Hematopoietic multipotent progenitor cell (in vitro differentiated cells): ENCODE results near the gene OR2L3. TPM values are rescaled to one million over a fixed set of nuclear protein-coding genes. Genes with fewer than 3 reads are reported as not detected.
"Not testable (repeated sequence)": the region's sequence is repeated elsewhere in the genome, so short reads cannot be mapped to it uniquely, and the experiment has no call there.

Source experiments
- DNase-seq, 3 donors: peaks; one replicate each; pipeline ENCODE4 v3.0.0-alpha.2; 2011 to 2015; ENCODE audit warnings: low read depth in 2 of 3, low spot score in 2 of 3
- total RNA-seq: library from RNA; depleted of rRNA; stranded (reverse); fragments of >200 nt; gene quantifications from one replicate; pipeline ENCODE4 v1.2.3, GENCODE V29; 2012

OR2L3 gene, protein sequence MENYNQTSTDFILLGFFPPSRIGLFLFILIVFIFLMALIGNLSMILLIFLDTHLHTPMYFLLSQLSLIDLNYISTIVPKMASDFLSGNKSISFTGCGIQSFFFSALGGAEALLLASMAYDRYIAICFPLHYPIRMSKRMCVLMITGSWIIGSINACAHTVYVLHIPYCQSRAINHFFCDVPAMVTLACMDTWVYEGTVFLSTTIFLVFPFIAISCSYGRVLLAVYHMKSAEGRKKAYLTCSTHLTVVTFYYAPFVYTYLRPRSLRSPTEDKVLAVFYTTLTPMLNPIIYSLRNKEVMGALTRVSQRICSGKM
- 1.6 TPM for total RNA-seq

DNA sequence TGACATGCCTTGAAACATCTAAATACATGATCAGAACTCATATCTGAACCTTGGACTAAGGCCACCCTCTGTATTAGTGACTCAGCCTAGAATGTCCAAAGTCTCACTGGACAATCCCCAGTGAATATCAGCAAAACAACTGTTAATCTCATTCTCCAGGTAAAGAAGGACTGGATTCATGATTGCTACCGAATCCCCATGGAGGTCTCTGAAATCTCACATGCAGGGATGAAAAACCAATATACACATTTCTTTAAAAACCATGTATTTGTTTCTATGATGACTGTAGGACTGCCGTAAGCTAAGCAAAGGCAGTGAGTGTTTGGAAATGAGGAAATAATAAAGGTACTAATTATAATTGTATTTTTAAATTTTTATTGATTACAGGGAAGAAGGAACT is at the start of gene OR2L3:
Gene OR2L3 (plus strand): TSS at position 301 of the 400 bp plus-strand sequence. CDS start 13,846 bp downstream, outside the sequence.
- DNase-seq: no peak

DNA sequence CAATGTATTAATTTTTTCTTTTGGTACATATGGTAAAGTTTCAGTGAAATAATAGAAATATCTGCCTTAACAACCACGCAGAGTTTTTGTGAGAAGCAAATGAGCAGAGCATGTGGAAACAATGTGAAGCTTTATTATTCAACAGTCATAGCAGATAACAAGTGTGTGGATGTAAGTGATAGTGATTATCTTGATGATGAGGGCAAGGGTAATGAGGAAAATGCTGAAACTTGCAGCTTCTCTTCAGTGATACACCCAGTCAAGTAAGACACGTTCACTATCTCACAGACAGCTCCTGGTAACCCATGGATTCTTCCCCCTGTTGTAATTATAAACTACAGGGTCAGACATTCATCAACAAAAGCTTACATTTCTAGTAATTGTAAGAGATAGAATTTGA is 47.8 kb upstream of the OR2L3 start:
- DNase-seq: no peak

DNA sequence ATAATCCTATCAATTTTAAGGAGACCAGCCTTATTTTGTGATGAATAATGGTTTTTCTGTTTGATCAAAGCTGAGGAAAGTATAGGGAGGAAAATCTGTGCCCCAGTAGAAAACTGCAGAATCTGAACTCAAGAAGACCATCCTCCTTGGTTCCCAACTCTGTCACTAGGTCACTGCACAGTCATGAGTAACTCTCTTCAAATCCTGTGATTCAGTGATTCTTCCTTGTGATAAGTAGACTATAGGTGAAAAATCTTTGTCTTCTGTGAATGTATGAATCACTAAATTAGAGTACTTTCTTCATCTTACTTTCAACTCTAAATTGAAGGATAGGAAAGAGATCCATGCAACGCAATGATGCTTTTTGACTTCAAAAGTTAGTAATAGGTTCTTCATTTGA is 46.5 kb upstream of the OR2L3 start:
- DNase-seq: no peak

DNA sequence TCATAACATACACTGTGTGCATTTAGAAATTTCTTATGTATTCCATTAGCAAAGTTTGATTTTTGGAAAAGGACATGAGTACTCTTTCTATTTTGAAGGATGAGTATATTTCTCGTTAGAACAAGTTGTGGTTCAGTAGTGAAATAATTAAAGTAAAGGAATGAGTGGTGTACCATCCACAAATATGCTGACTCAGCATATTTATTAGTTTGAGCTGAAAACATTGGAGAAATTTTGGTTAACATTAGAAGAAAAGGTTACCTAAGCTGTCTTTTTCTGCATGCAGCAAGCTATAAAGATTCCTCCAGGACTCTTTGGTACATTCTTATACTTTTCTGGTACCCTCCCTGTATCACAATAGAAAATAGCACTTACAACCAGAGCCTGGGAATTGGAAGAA is 38.9 kb upstream of the OR2L3 start:
- DNase-seq: no peak

DNA sequence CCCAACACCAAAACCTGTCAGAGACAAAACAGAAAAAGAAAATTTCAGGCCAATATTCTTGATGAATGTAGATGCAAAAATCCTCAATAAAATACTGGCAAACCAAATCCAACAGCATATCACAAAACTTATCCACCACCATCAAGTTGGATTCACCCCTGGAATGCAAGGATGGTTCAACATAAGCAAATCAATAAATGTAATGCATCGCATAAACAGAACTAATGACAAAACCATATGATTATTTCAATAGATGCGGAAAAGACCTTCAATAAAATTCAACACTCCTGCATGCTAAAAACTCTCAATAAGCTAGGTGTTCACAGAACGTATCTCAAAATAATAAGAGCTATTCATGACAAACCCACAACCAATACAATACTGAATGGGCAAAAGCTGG is 37.0 kb upstream of the OR2L3 start:
- DNase-seq: peak in 1 of 3 donors; percentile 32

DNA sequence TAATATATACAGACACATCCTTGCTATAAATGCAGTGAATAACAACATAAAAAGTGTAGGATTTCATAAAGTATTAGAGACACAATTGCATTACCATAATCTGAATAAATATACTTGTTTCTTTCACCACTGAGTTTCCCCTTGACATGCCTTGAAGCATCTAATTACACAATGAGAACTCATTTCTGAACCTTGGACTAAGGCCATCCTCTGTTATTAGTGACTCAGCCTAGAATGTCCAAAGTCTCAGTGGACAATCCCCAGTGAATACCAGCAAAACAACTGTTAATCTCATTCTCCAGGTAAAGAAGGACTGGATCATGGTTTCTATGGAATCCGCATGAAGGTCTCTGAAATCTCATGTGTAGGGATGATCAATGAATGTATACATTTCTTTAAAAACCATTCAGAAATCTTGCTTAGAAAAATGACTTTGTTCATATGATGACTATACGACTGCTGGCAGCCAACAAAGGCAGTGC is 33.4 kb upstream of the OR2L3 start, which contains the start of gene OR2L5:
Gene OR2L5 (plus strand): TSS at position 432 of the 482 bp plus-strand sequence. CDS start 8,288 bp downstream, outside the sequence.
- DNase-seq: no peak

DNA sequence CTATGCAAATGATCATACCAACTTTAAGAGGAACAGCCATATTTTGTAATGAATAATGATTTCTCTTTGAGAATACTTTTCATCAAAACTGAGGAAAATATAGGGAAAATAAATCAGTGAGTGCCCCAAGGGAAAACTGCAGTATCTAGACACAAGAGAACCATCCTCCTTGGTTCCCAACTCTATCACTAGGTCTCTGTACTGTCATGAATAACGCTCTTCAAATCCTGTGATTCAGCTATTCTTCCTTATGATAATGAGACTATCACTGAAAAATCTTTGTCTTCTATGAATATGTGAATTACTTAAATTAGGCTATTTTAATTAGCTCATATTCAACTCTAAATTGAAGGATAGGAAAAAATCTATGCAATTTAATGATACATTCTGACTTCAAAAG is 30.8 kb upstream of the OR2L3 start:
- no peak for DNase-seq

DNA sequence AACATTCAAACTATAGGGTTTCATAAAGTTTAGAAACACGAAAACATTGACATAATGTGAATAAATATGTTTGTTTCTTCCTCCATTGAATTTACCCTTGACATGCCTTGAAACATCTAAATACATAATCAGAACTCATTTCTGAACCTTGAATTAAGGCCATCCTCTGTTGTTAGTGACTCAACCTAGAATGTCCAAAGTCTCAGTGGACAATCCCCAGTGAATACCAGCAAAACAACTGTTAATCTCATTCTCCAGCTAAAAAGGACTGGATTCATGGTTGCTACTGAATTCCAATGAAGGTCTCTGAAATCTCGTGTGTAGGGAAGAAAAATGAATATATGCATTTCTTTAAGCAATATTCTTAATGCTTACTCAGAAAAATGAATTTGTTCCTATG is 16.9 kb upstream of the OR2L3 start, which contains the start of gene OR2L2:
Gene OR2L2 (plus strand): TSS at position 301 of the 400 bp plus-strand sequence. CDS start 8,198 bp downstream, outside the sequence.
- no peak for DNase-seq

DNA sequence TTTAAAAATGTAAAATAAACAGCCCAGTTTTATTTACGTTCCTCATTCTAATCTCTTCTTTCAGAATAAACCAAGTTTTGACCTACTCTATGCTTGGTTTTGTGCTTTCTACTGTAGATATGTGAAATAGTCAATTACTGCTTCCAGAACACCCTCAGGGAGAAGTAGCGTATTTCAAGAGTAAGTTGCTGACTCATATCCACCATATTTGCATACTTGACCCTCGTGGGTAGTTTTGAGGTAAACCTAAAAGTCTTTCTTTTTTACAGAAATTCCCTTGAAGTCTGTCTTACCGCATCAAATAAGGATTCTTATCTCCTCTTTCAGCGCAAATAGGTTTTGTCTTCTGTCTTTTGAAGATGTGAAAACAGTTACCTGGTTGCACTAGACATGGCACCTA is 1.4 kb upstream of the OR2L3 start:
- no peak for DNase-seq

DNA sequence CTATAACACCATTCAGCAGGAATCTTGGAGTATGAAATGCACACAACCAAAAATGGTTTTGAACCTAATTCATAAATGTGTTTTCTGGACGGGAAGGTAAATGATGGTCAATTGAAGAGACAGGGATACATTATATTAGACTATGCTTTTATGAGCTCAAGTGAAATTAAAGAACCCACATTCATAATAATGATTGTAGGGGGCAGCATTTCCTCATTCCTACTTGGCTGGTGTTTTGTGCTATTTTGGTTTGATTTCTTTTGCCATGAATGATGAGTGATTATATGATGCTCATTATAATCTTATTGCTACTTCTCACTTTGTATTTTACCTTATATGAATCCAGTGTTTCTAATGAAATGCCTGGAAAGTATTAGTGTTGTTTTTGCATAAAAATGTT is 372 bp downstream of the OR2L3 start:
- DNase-seq: no peak

DNA sequence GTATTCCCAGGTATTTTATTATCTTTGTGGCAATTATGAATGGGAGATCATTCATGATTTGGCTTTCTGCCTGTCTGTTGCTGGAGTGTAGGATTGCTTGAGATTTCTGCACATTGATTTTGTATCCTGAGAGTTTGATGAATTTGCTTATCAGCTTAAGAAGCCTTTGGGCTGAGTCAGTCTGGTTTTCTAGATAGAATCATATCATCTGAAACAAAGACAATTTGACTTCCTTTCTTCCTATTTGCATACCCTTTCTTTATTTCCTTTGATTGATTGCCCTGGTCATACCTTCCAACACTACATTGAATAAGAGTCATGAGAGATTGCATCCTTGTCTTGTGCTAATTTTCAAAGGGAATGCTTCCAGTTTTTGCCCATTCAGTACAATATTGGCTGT is 8.0 kb downstream of the OR2L3 start:
- DNase-seq: peak in 2 of 3 donors; percentile 0 to 49

DNA sequence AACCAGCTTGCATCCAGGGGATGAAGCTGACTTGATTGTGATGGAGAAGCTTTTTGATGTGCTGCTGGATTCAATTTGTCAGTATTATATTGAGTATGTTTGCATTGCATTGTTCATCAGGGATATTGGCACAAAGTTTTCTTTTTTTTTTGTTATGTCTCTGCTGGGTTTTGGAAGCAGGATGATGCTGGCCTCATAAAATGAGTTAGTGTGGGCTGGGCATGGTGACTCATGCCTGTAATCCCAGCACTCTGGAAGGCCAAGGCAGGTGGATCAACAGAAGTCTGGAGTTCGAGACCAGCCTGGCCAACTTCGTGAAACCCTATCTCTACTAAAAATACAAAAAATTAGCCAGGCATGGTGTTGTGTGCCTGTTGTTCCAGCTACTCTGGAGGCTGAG is 8.6 kb downstream of the OR2L3 start:
- DNase-seq: no peak

DNA sequence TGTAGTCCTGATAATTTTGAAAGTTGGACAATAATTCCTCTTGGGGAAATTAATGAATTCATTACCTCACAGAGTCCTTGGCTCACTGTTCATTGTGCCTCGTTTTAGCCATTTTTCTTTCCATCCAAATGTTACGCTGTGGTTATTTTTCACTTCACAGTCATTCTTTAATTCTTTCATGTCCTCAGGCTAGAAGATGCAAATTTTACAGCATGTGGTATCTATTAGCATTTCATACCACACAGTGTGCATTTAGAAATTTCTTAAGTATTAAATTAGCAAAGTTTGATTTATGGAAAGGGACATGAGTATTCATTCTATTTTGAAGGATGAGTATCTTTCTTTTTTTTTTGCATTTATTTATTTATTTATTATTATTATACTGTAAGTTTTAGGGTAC is 18.4 kb downstream of the OR2L3 start:
- no peak for DNase-seq

DNA sequence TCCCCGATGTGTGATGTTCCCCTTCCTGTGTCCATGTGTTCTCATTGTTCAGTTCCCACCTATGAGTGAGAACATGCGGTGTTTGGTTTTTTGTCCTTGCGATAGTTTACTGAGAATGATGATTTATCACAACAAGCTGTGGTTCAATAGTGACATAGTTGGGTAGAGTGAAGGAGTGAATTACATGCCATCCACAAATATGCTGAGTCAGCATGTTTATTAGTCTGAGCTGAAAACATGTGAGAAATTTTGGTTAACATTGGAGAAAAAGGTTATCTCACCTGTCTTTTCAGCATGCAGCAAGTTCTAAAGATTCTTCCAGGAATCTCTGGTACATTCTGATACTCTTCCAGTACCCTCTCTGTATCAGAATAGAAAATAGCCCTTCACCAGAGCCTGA is 19.0 kb downstream of the OR2L3 start:
- DNase-seq: no peak

DNA sequence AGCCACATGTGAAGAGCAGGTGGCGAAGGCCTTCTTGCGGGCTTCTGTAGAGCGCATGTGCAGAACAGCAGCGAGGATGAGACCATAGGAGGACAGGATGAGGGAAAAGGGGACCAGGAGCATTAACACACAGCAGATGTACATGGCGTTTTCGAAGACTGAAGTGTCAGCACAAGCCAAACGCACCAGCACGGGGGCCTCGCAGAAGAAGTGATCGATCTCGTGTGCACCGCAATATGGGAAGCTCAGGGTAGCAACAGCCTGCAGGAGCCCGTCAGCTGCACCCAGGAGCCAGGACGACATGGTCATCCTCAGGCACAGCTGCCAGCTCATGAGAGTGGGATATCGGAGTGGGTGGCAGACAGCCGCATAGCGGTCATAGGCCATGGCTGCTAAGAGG is 37.2 kb downstream of the OR2L3 start:
- DNase-seq: not testable (repeated sequence)

DNA sequence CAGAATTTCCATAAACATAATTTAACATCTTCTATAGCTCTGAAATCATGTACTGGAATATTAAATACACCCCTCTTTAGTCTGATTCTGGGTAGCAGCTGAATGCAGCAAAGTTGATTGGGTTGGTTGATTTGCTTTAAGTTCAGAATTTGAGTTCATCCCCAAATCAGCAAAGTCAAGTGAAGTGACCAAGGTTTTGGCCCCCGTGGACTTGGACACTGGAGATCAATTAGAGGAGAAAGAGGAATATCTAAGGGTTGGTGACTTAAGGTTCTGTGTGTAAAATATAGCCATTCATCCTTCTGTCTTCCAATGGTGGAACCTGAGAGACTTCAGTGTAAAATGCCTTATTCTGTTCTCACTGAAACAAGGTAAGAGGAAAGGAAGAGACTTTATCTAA is 48.2 kb downstream of the OR2L3 start, which contains the start of gene OR2L13:
Gene OR2L13 (plus strand): TSS at position 301 of the 400 bp plus-strand sequence. CDS start 4,192 bp downstream, outside the sequence.
- no peak for DNase-seq

DNA sequence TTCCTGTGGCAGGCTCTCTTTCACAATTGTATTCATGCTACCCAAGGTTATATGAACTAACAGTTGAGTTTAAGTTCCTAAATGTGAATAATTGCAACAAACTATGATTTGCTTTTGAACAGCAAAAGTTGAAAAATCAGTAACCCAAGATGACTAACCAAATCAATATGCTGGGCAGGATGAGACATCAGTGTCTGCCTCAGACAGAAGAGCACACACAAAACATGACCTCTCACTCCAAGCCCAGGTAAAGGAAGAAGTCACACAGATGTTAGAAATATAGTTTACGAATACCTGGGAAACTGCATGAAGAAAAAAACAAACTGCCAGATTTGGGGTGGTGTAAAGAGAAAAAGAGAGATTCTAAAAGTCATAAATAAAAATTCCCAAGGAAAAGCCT is 51.9 kb downstream of the OR2L3 start:
- no peak for DNase-seq

DNA sequence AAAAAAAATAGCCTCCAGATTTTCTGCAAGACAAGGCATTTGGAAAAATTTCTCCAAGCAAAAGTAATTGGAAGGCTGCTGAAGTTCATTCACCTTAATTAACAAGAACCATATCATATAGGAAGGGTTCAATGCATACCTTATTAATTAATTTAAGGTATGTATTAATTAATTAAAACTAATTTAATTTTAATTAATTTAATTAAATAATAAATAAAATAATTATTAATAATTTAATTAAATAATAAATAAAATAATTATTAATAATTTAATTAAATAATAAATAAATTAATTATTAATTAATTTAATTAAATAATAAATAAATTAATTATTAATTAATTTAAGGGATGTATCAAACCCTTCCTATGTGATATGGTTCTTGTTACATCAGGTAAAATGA is 56.2 kb downstream of the OR2L3 start:
- no peak for DNase-seq

DNA sequence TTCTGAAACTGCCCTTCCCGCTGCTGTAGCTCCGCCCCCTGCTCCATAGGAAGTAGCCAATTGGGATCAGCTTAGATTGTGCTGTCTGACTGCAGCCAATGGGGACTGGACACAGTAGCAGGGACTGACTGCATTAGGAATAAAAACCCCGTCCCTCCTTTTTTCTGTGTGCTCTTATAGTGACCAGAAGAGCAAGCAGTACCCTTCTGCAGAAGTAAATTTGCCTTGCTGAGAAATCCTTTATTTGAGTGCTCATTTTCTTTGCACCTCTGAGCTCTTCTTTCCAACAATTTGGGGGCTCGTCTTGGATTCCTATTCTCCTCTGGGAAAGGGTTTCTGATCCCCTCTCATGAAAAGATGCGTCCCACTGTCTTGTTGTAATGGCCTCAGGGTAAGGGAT is 64.5 kb downstream of the OR2L3 start:
- peak in 1 of 3 donors; percentile 21 for DNase-seq
